Astrocyte (in vitro differentiated cells and primary cell): Measurements from ENCODE around the gene IL2RG. TPM values are rescaled to one million over a fixed set of nuclear protein-coding genes. Genes with fewer than 3 reads are reported as not detected.

Experiments
- DNase-seq: peaks from one replicate; pipeline ENCODE4 v3.0.0-alpha.2; 2010; ENCODE audit warnings: low read depth
- FAIRE-seq: peaks from 2 replicates; lab custom pipeline; 2011; peaks lifted over from hg19 to GRCh38; lab: Jason Lieb, UNC
- H2AFZ ChIP-seq: 2 replicates; pipeline ENCODE4 v1.6.0; 2012; ENCODE audit warnings: low read depth, low read length, inconsistent platforms
- H3K27ac ChIP-seq: 2 replicates; pipeline ENCODE4 v1.5.1; 2011; ENCODE audit warnings: low read depth, low read length, inconsistent platforms
- H3K27me3 ChIP-seq: 2 replicates; pipeline ENCODE4 v1.6.0; 2011; ENCODE audit warnings: low read length, inconsistent platforms; ENCODE audit not compliant: insufficient read depth
- H3K36me3 ChIP-seq: 2 replicates; pipeline ENCODE4 v1.5.1; 2011; ENCODE audit warnings: low read length, inconsistent platforms; ENCODE audit not compliant: insufficient read depth
- H3K4me1 ChIP-seq: 2 replicates; pipeline ENCODE4 v1.5.1; 2011; ENCODE audit warnings: low read length, inconsistent platforms; ENCODE audit not compliant: insufficient read depth
- H3K4me2 ChIP-seq: 2 replicates; pipeline ENCODE4 v1.6.0; 2012; ENCODE audit warnings: low read length, inconsistent platforms
- H3K4me3 ChIP-seq: 2 replicates; pipeline ENCODE4 v1.5.1; 2011; ENCODE audit warnings: low read depth, mild to moderate bottlenecking, low read length, inconsistent platforms; ENCODE audit not compliant: insufficient read depth
- H3K79me2 ChIP-seq: 2 replicates; pipeline ENCODE4 v1.6.0; 2012; ENCODE audit warnings: mild to moderate bottlenecking, low read length, inconsistent platforms; ENCODE audit not compliant: insufficient read depth
- H3K9ac ChIP-seq: 2 replicates; pipeline ENCODE4 v1.6.0; 2012; ENCODE audit warnings: mild to moderate bottlenecking, low read length, inconsistent platforms
- H3K9me3 ChIP-seq: 2 replicates; pipeline ENCODE4 v1.5.1; 2012; ENCODE audit warnings: low read depth, mild to moderate bottlenecking, low read length, inconsistent platforms; ENCODE audit not compliant: insufficient read depth
- H4K20me1 ChIP-seq: 2 replicates; pipeline ENCODE4 v1.6.0; 2012; ENCODE audit warnings: low read length, inconsistent platforms; ENCODE audit not compliant: insufficient read depth
- H3K27ac Mint-ChIP-seq: one replicate; pipeline ENCODE4 v1.8.0; 2021; ENCODE audit warnings: mild to moderate bottlenecking, mixed read lengths; ENCODE audit not compliant: unreplicated experiment
- H3K27me3 Mint-ChIP-seq: one replicate; pipeline ENCODE4 v1.8.0; 2021; ENCODE audit warnings: low read depth, mixed read lengths; ENCODE audit not compliant: unreplicated experiment
- H3K36me3 Mint-ChIP-seq: one replicate; pipeline ENCODE4 v1.8.0; 2021; ENCODE audit warnings: low read depth, mixed read lengths; ENCODE audit not compliant: unreplicated experiment
- H3K4me1 Mint-ChIP-seq: one replicate; pipeline ENCODE4 v1.8.0; 2021; ENCODE audit warnings: low read depth, mixed read lengths; ENCODE audit not compliant: unreplicated experiment
- H3K4me3 Mint-ChIP-seq: one replicate; pipeline ENCODE4 v1.8.0; 2021; ENCODE audit warnings: mild to moderate bottlenecking, moderate library complexity, mixed read lengths; ENCODE audit not compliant: unreplicated experiment
- H3K9me3 Mint-ChIP-seq: one replicate; pipeline ENCODE4 v1.8.0; 2021; ENCODE audit warnings: mild to moderate bottlenecking, mixed read lengths; ENCODE audit not compliant: unreplicated experiment
- EZH2 ChIP-seq: IDR thresholded peaks from 2 replicates; pipeline ENCODE4 v1.6.1; 2012; ENCODE audit warnings: mild to moderate bottlenecking, low read length, inconsistent platforms; ENCODE audit not compliant: insufficient read depth
- total RNA-seq: library from RNA; stranded (reverse); gene quantifications from 2 replicates; pipeline ENCODE4 v1.2.1, GENCODE V29; 2021
- TF ChIP-seq, protein P1 (sequence below): IDR thresholded peaks from 2 replicates; pipeline ENCODE4 v1.5.1; 2011; ENCODE audit warnings: low read depth, mild to moderate bottlenecking, inconsistent platforms, low read length, moderate library complexity; ENCODE audit not compliant: insufficient read depth

The IL2RG gene
- total RNA-seq, 1 donor from 2014 or later = 0.59 TPM

DNA sequence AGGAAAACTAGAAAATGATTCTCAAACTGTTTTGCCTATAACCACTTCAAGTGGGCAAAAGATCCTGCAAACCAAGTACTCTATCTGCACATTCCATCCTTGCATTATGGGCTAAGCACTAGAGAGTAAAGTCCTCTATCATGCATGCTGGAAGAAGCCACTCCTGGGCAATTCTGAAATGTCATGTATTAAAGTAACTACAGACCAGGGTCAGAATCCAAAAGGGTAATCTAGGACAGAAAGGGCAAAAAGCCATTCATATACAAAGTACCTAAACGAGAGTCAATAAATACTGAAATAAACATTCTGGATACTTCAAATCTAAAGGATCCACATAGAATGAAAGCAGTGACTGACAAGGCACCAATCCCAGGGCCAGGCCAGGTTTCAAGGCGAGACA is 44.3 kb downstream of the IL2RG start:
- H4K20me1 ChIP-seq = peaks cover 8% of the 10 kb centered on the region
- Mint-ChIP-seq H3K9me3 (no peaks in the 10 kb centered on the region), H3K36me3 (peaks cover 3% of the 10 kb centered on the region), H3K27me3 (no peaks in the 10 kb centered on the region), H3K27ac (no peak overlapping the region), H3K4me3 (peak overlapping the region; percentile 99), H3K4me1 (peaks cover 9% of the 10 kb centered on the region)
- peaks cover 2% of the 10 kb centered on the region for H3K36me3 ChIP-seq
- no peaks in the 10 kb centered on the region for H3K9me3 ChIP-seq
- H3K4me2 ChIP-seq = peak overlapping the region; percentile 89
- H3K27me3 ChIP-seq = no peaks in the 10 kb centered on the region
- peak overlapping the region; percentile 91 for H3K4me3 ChIP-seq
- H3K9ac ChIP-seq = peak overlapping the region; percentile 95
- no peak for FAIRE-seq
- DNase-seq = no peak
- peaks cover 44% of the 10 kb centered on the region for H3K79me2 ChIP-seq
- H2AFZ ChIP-seq = peak overlapping the region; percentile 63
- TF ChIP-seq EZH2 = no peak
- no peaks in the 10 kb centered on the region for H3K4me1 ChIP-seq
- H3K27ac ChIP-seq = peak overlapping the region; percentile 90

DNA sequence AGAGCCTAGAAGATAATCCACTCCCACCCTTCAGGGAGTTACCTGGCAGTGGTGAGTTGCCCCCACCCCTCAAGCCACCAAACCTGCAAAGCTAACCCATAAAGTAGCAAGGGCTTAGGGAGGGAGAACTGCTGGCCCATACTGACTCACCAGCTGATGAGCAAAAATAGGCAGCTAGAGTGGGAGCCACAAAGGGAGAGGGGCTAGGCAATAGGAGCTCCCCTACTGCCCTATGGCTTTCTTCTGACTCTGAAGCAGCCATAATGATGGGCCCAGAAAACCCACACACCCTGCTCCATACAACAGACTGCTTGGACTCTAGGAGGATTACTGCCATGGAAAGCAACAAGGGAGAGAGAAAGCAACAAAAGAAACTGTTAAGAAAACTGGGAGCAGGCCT is 51.2 kb downstream of the IL2RG start:
- Histone ChIP-seq H4K20me1 (peaks cover 8% of the 10 kb centered on the region), H3K36me3 (peaks cover 10% of the 10 kb centered on the region), H3K4me3 (no peak overlapping the region), H3K9ac (no peak overlapping the region), H3K4me2 (no peak overlapping the region), H3K27ac (no peak overlapping the region), H3K4me1 (no peaks in the 10 kb centered on the region), H3K9me3 (no peaks in the 10 kb centered on the region), H3K79me2 (peaks cover 22% of the 10 kb centered on the region), H2AFZ (no peak overlapping the region), H3K27me3 (no peaks in the 10 kb centered on the region)
- H3K4me3 Mint-ChIP-seq = no peak overlapping the region
- peaks cover 8% of the 10 kb centered on the region for H3K4me1 Mint-ChIP-seq
- TF ChIP-seq EZH2 = no peak
- TF ChIP-seq, protein P1, sequence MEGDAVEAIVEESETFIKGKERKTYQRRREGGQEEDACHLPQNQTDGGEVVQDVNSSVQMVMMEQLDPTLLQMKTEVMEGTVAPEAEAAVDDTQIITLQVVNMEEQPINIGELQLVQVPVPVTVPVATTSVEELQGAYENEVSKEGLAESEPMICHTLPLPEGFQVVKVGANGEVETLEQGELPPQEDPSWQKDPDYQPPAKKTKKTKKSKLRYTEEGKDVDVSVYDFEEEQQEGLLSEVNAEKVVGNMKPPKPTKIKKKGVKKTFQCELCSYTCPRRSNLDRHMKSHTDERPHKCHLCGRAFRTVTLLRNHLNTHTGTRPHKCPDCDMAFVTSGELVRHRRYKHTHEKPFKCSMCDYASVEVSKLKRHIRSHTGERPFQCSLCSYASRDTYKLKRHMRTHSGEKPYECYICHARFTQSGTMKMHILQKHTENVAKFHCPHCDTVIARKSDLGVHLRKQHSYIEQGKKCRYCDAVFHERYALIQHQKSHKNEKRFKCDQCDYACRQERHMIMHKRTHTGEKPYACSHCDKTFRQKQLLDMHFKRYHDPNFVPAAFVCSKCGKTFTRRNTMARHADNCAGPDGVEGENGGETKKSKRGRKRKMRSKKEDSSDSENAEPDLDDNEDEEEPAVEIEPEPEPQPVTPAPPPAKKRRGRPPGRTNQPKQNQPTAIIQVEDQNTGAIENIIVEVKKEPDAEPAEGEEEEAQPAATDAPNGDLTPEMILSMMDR = no peak
- no peaks in the 10 kb centered on the region for H3K27me3 Mint-ChIP-seq
- H3K27ac Mint-ChIP-seq = no peak overlapping the region
- no peak for FAIRE-seq
- H3K9me3 Mint-ChIP-seq = no peaks in the 10 kb centered on the region
- no peak for DNase-seq
- peaks cover 4% of the 10 kb centered on the region for H3K36me3 Mint-ChIP-seq

- Mint-ChIP-seq H3K27me3 (no peaks in the 10 kb centered on the region), H3K9me3 (no peaks in the 10 kb centered on the region), H3K36me3 (peaks cover 4% of the 10 kb centered on the region), H3K4me3 (no peak overlapping the region), H3K27ac (no peak overlapping the region), H3K4me1 (peaks cover 3% of the 10 kb centered on the region)
- Histone ChIP-seq H3K27me3 (no peaks in the 10 kb centered on the region), H3K4me2 (no peak overlapping the region), H3K36me3 (peaks cover 10% of the 10 kb centered on the region), H2AFZ (no peak overlapping the region), H3K4me3 (no peak overlapping the region), H3K9ac (no peak overlapping the region), H3K4me1 (no peaks in the 10 kb centered on the region), H3K79me2 (peaks cover 5% of the 10 kb centered on the region), H3K27ac (no peak overlapping the region), H4K20me1 (no peaks in the 10 kb centered on the region), H3K9me3 (no peaks in the 10 kb centered on the region)
- DNase-seq = no peak
- TF ChIP-seq, protein P1 = no peak
- TF ChIP-seq EZH2 = no peak
- FAIRE-seq = peak; percentile 89
Measured at GRCh38 chrX:71057848-71058530, 53.4 kb downstream of the IL2RG start.

Other genes with a start within 250 kb of the IL2RG start
- gene TEX11, start 202.9 kb downstream of the IL2RG start, total RNA-seq = not detected in 2 replicates
- gene SLC7A3, start 180.5 kb downstream of the IL2RG start, total RNA-seq = 0.55 and 1.1 TPM in 2 replicates
- gene SNX12, start 43.2 kb downstream of the IL2RG start, total RNA-seq = 70.8 and 76.6 TPM in 2 replicates
- gene FOXO4, start 15.7 kb downstream of the IL2RG start, total RNA-seq = 13.7 and 15.0 TPM in 2 replicates
- not detected in 2 replicates for gene CXorf65, start 4.8 kb downstream of the IL2RG start, total RNA-seq
- gene MED12, start 7.0 kb upstream of the IL2RG start, total RNA-seq = 33.8 and 34.3 TPM in 2 replicates
- 0.84 and 0.93 TPM in 2 replicates for gene NLGN3, start 33.3 kb upstream of the IL2RG start, total RNA-seq
- not detected in 2 replicates for gene GJB1, start 111.6 kb upstream of the IL2RG start, total RNA-seq
- 48.0 and 51.2 TPM in 2 replicates for gene ZMYM3, start 142.6 kb upstream of the IL2RG start, total RNA-seq
- gene NONO, start 172.1 kb upstream of the IL2RG start, total RNA-seq = 330 and 343 TPM in 2 replicates
- 2.0 and 3.2 TPM in 2 replicates for gene ITGB1BP2, start 190.2 kb upstream of the IL2RG start, total RNA-seq